GM18867 (cell line): Measurements from ENCODE around the gene ADPRS.

Experiments used
- ATAC-seq: cut with Tn5 transposase; IDR thresholded peaks from one replicate; pipeline ENCODE4 v1.9.1; 2021; ENCODE audit warnings: mild to moderate bottlenecking, moderate library complexity; ENCODE audit not compliant: unreplicated experiment

Gene ADPRS

GRCh38 chr1:36107394-36107793 lies 18.7 kb downstream of the ADPRS start:
- no peak for ATAC-seq

- ATAC-seq, result no peak
Observed at GRCh38 chr1:36108314-36108713, 19.6 kb downstream of the ADPRS start.

GRCh38 chr1:36109041-36109679 lies 20.5 kb downstream of the ADPRS start:
- ATAC-seq, result no peak

GRCh38 chr1:36111151-36111550 lies 22.5 kb downstream of the ADPRS start:
- no peak for ATAC-seq

- no peak for ATAC-seq
Observed at GRCh38 chr1:36112823-36113222, 24.1 kb downstream of the ADPRS start.

- no peak for ATAC-seq
Observed at GRCh38 chr1:36114371-36114770, 25.7 kb downstream of the ADPRS start.

- no peak for ATAC-seq
Observed at GRCh38 chr1:36115200-36115669, 26.5 kb downstream of the ADPRS start.

GRCh38 chr1:36115931-36116330 lies 27.2 kb downstream of the ADPRS start:
- no peak for ATAC-seq

GRCh38 chr1:36116901-36117300 lies 28.2 kb downstream of the ADPRS start:
- no peak for ATAC-seq

- ATAC-seq, result no peak
Observed at GRCh38 chr1:36118447-36119204, 29.9 kb downstream of the ADPRS start.

GRCh38 chr1:36119456-36119855 lies 30.8 kb downstream of the ADPRS start:
- no peak for ATAC-seq

- ATAC-seq, result no peak
Observed at GRCh38 chr1:36122062-36123030, 33.7 kb downstream of the ADPRS start.

GRCh38 chr1:36123356-36123755 lies 34.7 kb downstream of the ADPRS start:
- no peak for ATAC-seq

- ATAC-seq, result no peak
Observed at GRCh38 chr1:36124404-36125128, 35.9 kb downstream of the ADPRS start.

- no peak for ATAC-seq
Observed at GRCh38 chr1:36125129-36125991, 36.7 kb downstream of the ADPRS start, which contains the start of gene COL8A2. Gene COL8A2 (minus strand): TSS chr1:36125222. CDS start chr1:36100242, 24,980 bp downstream.

- no peak for ATAC-seq
Observed at GRCh38 chr1:36126005-36126716, 37.5 kb downstream of the ADPRS start.

- ATAC-seq, result no peak
Observed at GRCh38 chr1:36126797-36127500, 38.3 kb downstream of the ADPRS start.
